AG04449 (cell line): ENCODE measurements around the gene PLCG1.

Experiments used
- CTCF ChIA-PET: fragments of 350-600 bp; formaldehyde crosslinking; extraction: SDS; loops from one replicate; lab custom pipeline; 2021; ENCODE audit warnings: antibody characterized with exemption; lab: Yijun Ruan, JAX
- POLR2A ChIA-PET: fragments of 400-600, 350-600 bp; formaldehyde crosslinking; extraction: SDS; loops from one replicate; lab custom pipeline; 2020; ENCODE audit warnings: antibody characterized with exemption, inconsistent platforms; lab: Yijun Ruan, JAX
- DNase-seq: peaks from one replicate; pipeline ENCODE4 v3.0.0-alpha.2; 2010; ENCODE audit warnings: low read depth, low spot score
- H3K4me3 ChIP-seq: 2 replicates; pipeline ENCODE4 v1.5.1; 2011; ENCODE audit warnings: low read depth, mild to moderate bottlenecking, control low read depth, low read length
- CTCF ChIP-seq: IDR thresholded peaks from one replicate; pipeline ENCODE4 v1.5.1; 2011; ENCODE audit warnings: mild to moderate bottlenecking, moderate library complexity, low read length, control low read depth, inconsistent platforms; ENCODE audit not compliant: insufficient read depth; ENCODE audit errors: missing control alignments

The PLCG1 gene

GRCh38 chr20:41136680-41137613 is at the start of gene PLCG1:
Gene PLCG1, plus strand, starts transcription at chr20:41137543. Its CDS starts 99 bp downstream, at chr20:41137642.
- CTCF ChIA-PET, result interaction anchor here (0.9 to 2.9 kb wide), 9 partner anchors 16 to 274 kb away, joined by 3 to 18 read pairs (median 4); partner anchors contain the start of gene LPIN3

DNA sequence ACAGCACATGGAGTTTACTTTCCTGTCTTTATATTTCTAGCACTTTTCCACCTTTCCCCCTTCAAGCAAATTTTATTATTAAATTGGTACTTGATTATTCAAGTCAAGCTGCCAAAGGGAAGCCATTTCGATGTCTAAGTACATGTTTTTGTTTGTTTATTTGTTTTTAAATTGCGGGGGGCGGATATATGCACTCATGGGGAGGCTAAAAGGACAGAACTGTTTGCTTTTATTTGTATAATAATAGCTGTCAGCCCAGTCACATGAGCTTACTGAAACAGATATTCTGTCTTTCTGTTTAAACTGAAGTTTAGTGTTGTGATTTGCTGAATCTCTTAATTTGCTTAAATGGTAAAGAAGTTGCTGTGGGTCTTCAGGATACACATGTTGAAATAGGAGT is 49.6 kb upstream of the PLCG1 start:
- CTCF ChIA-PET, result interaction anchor here (1.3 to 3.5 kb wide), 7 partner anchors 8 to 125 kb away, joined by 3 to 27 read pairs (median 7); no protein-coding TSS in a partner anchor
- TF ChIP-seq CTCF, result no peak
- POLR2A ChIA-PET, result no interaction called here
- DNase-seq, result no peak
- no peak overlapping the region for H3K4me3 ChIP-seq

More at GRCh38 chr20:41136680-41137613, at the start of gene PLCG1:
- POLR2A ChIA-PET, result no interaction called here
- peak; percentile 9 for DNase-seq
- peak within 1 kb of the TSS; percentile 75 for H3K4me3 ChIP-seq
- TF ChIP-seq CTCF, result no peak

DNA sequence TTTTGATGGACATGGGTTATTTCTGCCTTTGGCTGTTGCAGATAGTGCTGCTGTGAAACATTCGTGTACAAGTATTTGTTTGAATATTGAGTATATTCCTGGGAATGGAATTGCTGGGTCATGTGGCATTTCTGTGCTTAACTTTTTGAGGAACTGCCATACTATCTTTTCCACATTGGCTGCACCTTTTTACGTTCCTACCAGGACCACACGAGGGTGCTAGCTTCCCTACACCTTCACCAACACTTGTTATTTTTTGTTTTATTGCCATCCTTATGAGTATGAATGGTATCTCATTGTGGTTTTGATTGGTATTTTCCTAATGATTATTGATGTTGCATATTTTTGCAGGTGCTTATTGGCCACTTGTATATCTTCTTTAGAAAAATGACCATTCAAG is 47.8 kb upstream of the PLCG1 start:
- POLR2A ChIA-PET, result no interaction called here
- no peak for TF ChIP-seq CTCF
- DNase-seq, result no peak
- no peak overlapping the region for H3K4me3 ChIP-seq
- CTCF ChIA-PET, result interaction anchor here (0.6 to 17.5 kb wide), 5 partner anchors 12 to 121 kb away, joined by 3 to 439 read pairs (median 3); no protein-coding TSS in a partner anchor

DNA sequence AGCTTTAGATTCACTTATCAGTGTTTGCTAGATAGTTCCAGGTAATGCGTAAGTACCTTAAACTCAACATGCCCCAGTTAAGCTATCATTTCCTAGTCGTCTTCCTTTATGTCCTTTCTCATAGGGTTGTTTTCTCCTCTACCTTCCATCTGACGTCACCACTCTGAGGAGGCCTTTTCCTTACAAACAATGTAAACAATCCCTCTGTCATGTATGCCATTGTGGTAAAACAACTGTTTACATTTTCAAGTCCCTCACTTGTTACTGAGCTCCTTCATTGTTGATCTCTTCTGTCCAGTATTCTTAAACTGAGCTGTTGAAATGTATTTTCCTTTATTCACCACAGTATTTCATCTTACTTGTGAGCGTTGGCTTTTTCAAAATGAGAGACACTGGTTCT is 45.4 kb upstream of the PLCG1 start:
- POLR2A ChIA-PET, result interaction anchor here (1.0 kb wide), 1 partner anchor 101 kb away, joined by 3 read pairs; no protein-coding TSS in a partner anchor
- TF ChIP-seq CTCF, result no peak
- H3K4me3 ChIP-seq, result no peak overlapping the region
- CTCF ChIA-PET, result interaction anchor here (0.8 to 17.5 kb wide), 7 partner anchors 12 to 124 kb away, joined by 3 to 439 read pairs (median 4); no protein-coding TSS in a partner anchor
- no peak for DNase-seq

DNA sequence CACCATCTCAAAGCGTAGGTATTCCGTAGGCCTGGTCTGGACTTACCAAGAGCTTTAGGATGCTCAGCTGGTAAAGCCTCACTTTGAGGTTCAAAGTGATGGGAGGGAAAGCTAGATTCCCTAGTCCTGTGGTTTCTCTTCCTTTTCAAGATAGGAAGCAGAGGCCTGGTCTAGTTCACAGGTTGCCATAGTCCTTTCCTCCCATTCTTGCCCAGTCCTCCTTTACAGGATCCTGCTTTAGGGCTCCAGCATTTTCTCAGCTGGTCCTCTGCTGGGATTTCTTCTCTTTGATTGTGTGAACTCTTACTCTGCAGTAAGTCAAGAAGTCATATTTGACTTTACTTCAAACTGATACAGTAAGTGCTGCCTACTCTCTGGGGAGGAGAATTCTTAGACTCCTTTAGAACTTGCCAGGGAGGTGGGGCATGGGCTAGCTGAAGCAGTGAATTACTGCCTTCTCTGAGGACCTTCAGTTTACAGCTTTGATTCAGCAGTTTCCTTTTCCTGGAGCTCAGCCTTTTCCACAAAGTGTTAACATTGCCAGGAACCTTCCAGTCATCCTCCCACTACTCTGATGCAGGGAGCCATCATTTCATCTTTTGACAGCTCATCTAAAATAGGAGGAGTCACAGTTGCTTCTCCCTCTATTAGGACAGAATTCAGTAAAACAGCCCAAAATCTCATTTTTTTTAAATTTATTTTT is 42.8 kb upstream of the PLCG1 start:
- no peak for DNase-seq
- no peak for TF ChIP-seq CTCF
- H3K4me3 ChIP-seq, result no peak overlapping the region
- POLR2A ChIA-PET, result no interaction called here
- CTCF ChIA-PET, result interaction anchor here (0.7 to 17.5 kb wide), 24 partner anchors 7 to 246 kb away, joined by 3 to 439 read pairs (median 5); partner anchors contain the start of genes LPIN3 and PLCG1
